Keratinocyte (primary cell): ENCODE results near the gene ZSCAN31. TPM values are rescaled to one million over a fixed set of nuclear protein-coding genes. Genes with fewer than 3 reads are reported as not detected.
"Not testable (repeated sequence)": the region's sequence is repeated elsewhere in the genome, so short reads cannot be mapped to it uniquely, and the experiment has no call there.

ENCODE experiments used
- DNase-seq: peaks from one replicate; pipeline ENCODE4 v3.0.0-alpha.2; 2011; ENCODE audit warnings: low read depth, missing footprints, low spot score
- FAIRE-seq: peaks from 2 replicates; lab custom pipeline; 2011; peaks lifted over from hg19 to GRCh38; lab: Jason Lieb, UNC
- H2AFZ ChIP-seq: 2 replicates; pipeline ENCODE4 v1.6.0; 2012; ENCODE audit warnings: low read length, control low read depth, inconsistent platforms; ENCODE audit not compliant: control insufficient read depth
- H3K27ac ChIP-seq: 2 replicates; pipeline ENCODE4 v1.5.1; 2011; ENCODE audit warnings: low read length; ENCODE audit not compliant: control insufficient read depth, insufficient read depth
- H3K27me3 ChIP-seq: 3 replicates; pipeline ENCODE4 v1.6.0; 2011; ENCODE audit warnings: low read length; ENCODE audit not compliant: control insufficient read depth, insufficient read depth; ENCODE audit errors: extremely low read depth
- H3K36me3 ChIP-seq, 2 experiments: 2 replicates in 1 of 2; 3 replicates in 1 of 2; pipeline ENCODE4 v1.5.1; 2011; ENCODE audit warnings: low read length in 2 of 2, mild to moderate bottlenecking in 1 of 2; ENCODE audit not compliant: control insufficient read depth in 2 of 2, insufficient read depth in 2 of 2; ENCODE audit errors: extremely low read depth in 1 of 2
- H3K4me1 ChIP-seq: 3 replicates; pipeline ENCODE4 v1.5.1; 2011; ENCODE audit warnings: low read length; ENCODE audit not compliant: control insufficient read depth, insufficient read depth; ENCODE audit errors: extremely low read depth
- H3K4me2 ChIP-seq: 3 replicates; pipeline ENCODE4 v1.6.0; 2011; ENCODE audit warnings: low read depth, low read length; ENCODE audit not compliant: control insufficient read depth, insufficient read depth; ENCODE audit errors: extremely low read depth
- H3K4me3 ChIP-seq, 3 experiments: fragments of 200-600 bp in 1 of 3; sonication (generic) in 1 of 3; 2 replicates in 2 of 3; 3 replicates in 1 of 3; pipeline ENCODE4 v1.5.1; 2011 to 2016; ENCODE audit warnings: low read length in 3 of 3, mild to moderate bottlenecking in 3 of 3, control low read depth in 2 of 3, inconsistent platforms in 1 of 3, low read depth in 1 of 3, mixed read lengths in 1 of 3, mixed run types in 1 of 3, moderate library complexity in 1 of 3; ENCODE audit not compliant: control insufficient read depth in 2 of 3, insufficient read depth in 2 of 3; ENCODE audit errors: extremely low read depth in 1 of 3
- H3K79me2 ChIP-seq: 2 replicates; pipeline ENCODE4 v1.6.0; 2012; ENCODE audit warnings: low read length; ENCODE audit not compliant: control insufficient read depth, insufficient read depth
- H3K9ac ChIP-seq: 3 replicates; pipeline ENCODE4 v1.6.0; 2011; ENCODE audit warnings: low read length; ENCODE audit not compliant: control insufficient read depth, insufficient read depth; ENCODE audit errors: extremely low read depth
- H3K9me1 ChIP-seq: 3 replicates; pipeline ENCODE4 v1.6.0; 2011; ENCODE audit warnings: low read length; ENCODE audit not compliant: control insufficient read depth, insufficient read depth; ENCODE audit errors: extremely low read depth
- H3K9me3 ChIP-seq: 2 replicates; pipeline ENCODE4 v1.5.1; 2012; ENCODE audit warnings: low read depth, low read length; ENCODE audit not compliant: control insufficient read depth
- H4K20me1 ChIP-seq: 3 replicates; pipeline ENCODE4 v1.6.0; 2011; ENCODE audit warnings: low read length; ENCODE audit not compliant: control insufficient read depth, insufficient read depth; ENCODE audit errors: extremely low read depth
- EZH2 ChIP-seq: IDR thresholded peaks from one replicate; pipeline ENCODE4 v1.6.1; 2012; ENCODE audit warnings: inconsistent platforms, mild to moderate bottlenecking, low read length, moderate library complexity
- dilution Hi-C: fragments of 300-500 bp; cut with MboI; formaldehyde crosslinking; loops from one replicate; pipeline ENCODE4 v1.7.0; 2020; ENCODE audit warnings: low sequenced_read_pairs; ENCODE audit not compliant: extremely low pct_ligation_motif_present
- polyA plus RNA-seq, 5 experiments: library from polyadenylated mRNA; depleted of rRNA in 3 of 5; stranded (reverse) in 3 of 5; stranded (forward) in 1 of 5; unstranded in 1 of 5; fragments of >200 nt; gene quantifications; 1 replicate in 1 of 5; 2 replicates in 3 of 5; 3 replicates in 1 of 5; pipeline versions ENCODE4 v1.2.1 to v1.2.3, GENCODE V29; 2011 to 2012; ENCODE audit warnings: missing spikeins in 2 of 5, low read depth in 1 of 5, low replicate concordance in 1 of 5
- TF ChIP-seq, protein P1 (sequence below), 3 experiments: IDR thresholded peaks in 1 of 3; conservative IDR thresholded peaks in 1 of 3; optimal IDR thresholded peaks in 1 of 3; 2 replicates in 2 of 3; 3 replicates in 1 of 3; pipeline versions ENCODE3 to v1.5.1; 2011; ENCODE audit warnings: low read length in 3 of 3, mild to moderate bottlenecking in 3 of 3, moderate library complexity in 2 of 3, control low read depth in 1 of 3, inconsistent platforms in 1 of 3; ENCODE audit not compliant: insufficient read depth in 2 of 3; ENCODE audit errors: extremely low read depth in 1 of 3

Gene ZSCAN31
- polyA plus RNA-seq, 1 donor (not counting 4 experiments of a cell fraction or from before 2014, with no cell fraction given), result 14.4 TPM

GRCh38 chr6:28311139-28311823 lies 24.7 kb downstream of the ZSCAN31 start:
- Histone ChIP-seq H2AFZ (no peak overlapping the region), H4K20me1 (no peaks in the 10 kb centered on the region), H3K79me2 (no peaks in the 10 kb centered on the region), H3K4me3 (no peak overlapping the region), H3K4me2 (peak overlapping the region; percentile 3), H3K9ac (no peak overlapping the region), H3K4me1 (peaks cover 5% of the 10 kb centered on the region), H3K9me1 (no peaks in the 10 kb centered on the region), H3K27me3 (no peaks in the 10 kb centered on the region), H3K36me3 (no peaks in the 10 kb centered on the region), H3K27ac (no peak overlapping the region), H3K9me3 (no peaks in the 10 kb centered on the region)
- FAIRE-seq (no peak), DNase-seq (no peak)
- no peak for TF ChIP-seq EZH2
- TF ChIP-seq, protein P1, sequence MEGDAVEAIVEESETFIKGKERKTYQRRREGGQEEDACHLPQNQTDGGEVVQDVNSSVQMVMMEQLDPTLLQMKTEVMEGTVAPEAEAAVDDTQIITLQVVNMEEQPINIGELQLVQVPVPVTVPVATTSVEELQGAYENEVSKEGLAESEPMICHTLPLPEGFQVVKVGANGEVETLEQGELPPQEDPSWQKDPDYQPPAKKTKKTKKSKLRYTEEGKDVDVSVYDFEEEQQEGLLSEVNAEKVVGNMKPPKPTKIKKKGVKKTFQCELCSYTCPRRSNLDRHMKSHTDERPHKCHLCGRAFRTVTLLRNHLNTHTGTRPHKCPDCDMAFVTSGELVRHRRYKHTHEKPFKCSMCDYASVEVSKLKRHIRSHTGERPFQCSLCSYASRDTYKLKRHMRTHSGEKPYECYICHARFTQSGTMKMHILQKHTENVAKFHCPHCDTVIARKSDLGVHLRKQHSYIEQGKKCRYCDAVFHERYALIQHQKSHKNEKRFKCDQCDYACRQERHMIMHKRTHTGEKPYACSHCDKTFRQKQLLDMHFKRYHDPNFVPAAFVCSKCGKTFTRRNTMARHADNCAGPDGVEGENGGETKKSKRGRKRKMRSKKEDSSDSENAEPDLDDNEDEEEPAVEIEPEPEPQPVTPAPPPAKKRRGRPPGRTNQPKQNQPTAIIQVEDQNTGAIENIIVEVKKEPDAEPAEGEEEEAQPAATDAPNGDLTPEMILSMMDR (optimal IDR thresholded peaks at IDR 0.05 in 1 of 3, IDR thresholded peaks at IDR 0.05 in 1 of 3, conservative IDR thresholded peaks at IDR 0.05 in 1 of 3; ENCODE audit: extremely low read depth in 1 of 3, insufficient read depth in 2 of 3, low read length in 3 of 3), result no peak
- dilution Hi-C loops, result no loop called here

DNA sequence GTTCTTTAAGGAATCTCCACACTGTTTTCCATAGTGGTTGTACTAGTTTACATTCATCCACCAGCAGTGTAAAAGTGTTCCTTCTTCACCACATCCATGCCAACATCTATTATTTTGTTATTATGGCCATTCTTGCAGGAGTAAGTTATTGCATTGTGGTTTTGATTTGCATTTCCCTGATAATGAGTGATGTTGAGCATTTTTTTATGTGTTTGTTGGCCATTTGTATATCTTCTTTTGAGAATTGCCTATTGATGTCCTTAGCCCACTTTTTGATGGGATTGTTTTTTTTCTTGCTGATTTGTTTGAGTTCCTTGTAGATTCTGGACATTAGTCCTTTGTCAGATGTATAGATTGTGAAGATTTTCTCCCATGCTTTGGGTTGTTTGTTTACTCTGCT lies 29.6 kb downstream of the ZSCAN31 start:
- H4K20me1 ChIP-seq, H3K4me2 ChIP-seq, H3K9me1 ChIP-seq, H3K79me2 ChIP-seq, FAIRE-seq, dilution Hi-C loops, H3K36me3 ChIP-seq, H3K4me3 ChIP-seq, H3K9me3 ChIP-seq, H3K27ac ChIP-seq, H3K4me1 ChIP-seq, H3K9ac ChIP-seq, H2AFZ ChIP-seq, DNase-seq, H3K27me3 ChIP-seq: not testable (repeated sequence)

GRCh38 chr6:28303570-28303969 lies 32.4 kb downstream of the ZSCAN31 start:
- Histone ChIP-seq H3K27ac (no peak overlapping the region), H3K36me3 (no peaks in the 10 kb centered on the region), H3K9me1 (no peaks in the 10 kb centered on the region), H3K4me3 (no peak overlapping the region), H3K27me3 (no peaks in the 10 kb centered on the region), H3K4me2 (no peak overlapping the region), H2AFZ (no peak overlapping the region), H3K4me1 (no peaks in the 10 kb centered on the region), H4K20me1 (no peaks in the 10 kb centered on the region), H3K9ac (no peak overlapping the region), H3K79me2 (no peaks in the 10 kb centered on the region), H3K9me3 (no peaks in the 10 kb centered on the region)
- no peak for FAIRE-seq
- TF ChIP-seq, protein P1 (optimal IDR thresholded peaks at IDR 0.05 in 1 of 3, IDR thresholded peaks at IDR 0.05 in 1 of 3, conservative IDR thresholded peaks at IDR 0.05 in 1 of 3; ENCODE audit: extremely low read depth in 1 of 3, insufficient read depth in 2 of 3, low read length in 3 of 3), result no peak
- TF ChIP-seq EZH2, result no peak
- no peak for DNase-seq
- dilution Hi-C loops, result no loop called here
